GM19467 (cell line): Measurements from ENCODE around the gene FADS1.

ENCODE experiments used
- ATAC-seq: cut with Tn5 transposase; IDR thresholded peaks from one replicate; pipeline ENCODE4 v1.9.1; 2021; ENCODE audit warnings: mild to moderate bottlenecking, moderate library complexity; ENCODE audit not compliant: unreplicated experiment

The FADS1 gene

DNA sequence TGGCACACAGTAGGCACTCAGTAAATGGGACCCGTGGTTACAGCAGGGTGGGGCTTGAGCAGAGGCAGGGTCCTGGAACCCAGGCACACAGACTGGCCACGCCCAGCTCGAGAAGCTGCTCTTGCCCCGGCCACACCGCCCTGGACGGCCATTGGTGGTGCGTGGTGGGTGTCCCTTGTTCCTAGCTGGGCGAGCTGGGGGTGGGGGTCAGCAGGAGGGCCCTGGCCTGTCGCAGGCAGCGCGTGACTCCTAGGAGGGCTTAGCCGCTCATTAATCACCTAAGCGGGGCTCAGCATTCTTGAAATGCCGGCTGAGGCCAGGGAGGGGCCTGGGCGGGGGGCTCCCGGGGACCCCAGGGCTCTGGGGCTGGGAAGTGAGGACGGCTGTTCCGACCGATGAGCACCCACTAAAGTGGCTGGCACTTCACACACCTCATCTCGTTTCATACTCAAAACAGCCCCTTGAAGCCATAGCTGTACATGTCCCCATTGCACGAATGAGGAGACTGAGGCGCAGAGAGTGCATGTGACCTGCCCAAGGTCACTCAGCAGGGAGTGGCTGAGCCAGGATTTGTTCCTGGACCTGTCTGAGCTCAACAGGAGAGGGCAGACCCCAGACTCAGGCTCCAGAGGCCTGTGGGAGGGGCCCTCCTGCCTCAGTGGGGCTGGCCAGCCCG is 52.7 kb downstream of the FADS1 start:
- ATAC-seq: no peak

DNA sequence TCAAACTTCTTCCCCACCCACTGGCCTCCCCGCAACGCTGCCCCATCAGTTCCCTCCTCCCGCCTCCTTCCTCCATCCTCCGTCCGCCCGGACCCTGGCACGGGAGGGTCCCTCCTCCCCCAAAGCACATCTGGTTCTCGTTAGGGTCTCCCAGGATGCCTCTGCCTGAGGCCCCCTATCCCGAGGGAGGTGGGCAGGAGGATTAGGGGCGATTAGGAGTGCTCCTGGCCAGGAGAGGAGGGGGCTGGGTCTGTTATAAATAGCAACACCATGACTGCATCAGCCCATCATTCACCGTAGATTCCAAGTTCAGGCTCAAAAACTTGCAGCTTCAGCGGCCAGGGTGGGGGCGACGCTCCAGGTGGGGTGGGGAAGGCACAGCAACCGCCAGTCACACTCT is 54.0 kb downstream of the FADS1 start:
- ATAC-seq: no peak

DNA sequence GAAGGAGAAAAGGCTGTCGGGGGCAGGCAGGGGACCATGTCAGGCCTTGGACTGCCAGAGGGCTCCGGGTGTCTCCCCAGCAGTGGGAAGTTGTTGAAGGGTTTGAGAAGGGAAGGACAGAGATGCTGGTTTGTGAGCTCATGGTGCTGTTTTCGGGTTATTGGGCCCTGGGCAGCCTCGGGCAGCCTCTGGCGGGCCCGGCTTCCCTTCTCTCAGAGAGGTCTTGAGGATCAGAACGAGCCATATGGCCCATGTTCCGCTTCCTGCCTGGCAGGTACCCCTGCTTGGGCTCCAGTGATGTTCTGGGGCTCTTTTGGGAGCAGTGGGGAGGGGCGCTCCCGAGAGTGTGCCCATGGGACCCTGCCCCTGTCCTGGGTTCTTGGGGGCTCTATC is 54.6 kb downstream of the FADS1 start:
- ATAC-seq: no peak

DNA sequence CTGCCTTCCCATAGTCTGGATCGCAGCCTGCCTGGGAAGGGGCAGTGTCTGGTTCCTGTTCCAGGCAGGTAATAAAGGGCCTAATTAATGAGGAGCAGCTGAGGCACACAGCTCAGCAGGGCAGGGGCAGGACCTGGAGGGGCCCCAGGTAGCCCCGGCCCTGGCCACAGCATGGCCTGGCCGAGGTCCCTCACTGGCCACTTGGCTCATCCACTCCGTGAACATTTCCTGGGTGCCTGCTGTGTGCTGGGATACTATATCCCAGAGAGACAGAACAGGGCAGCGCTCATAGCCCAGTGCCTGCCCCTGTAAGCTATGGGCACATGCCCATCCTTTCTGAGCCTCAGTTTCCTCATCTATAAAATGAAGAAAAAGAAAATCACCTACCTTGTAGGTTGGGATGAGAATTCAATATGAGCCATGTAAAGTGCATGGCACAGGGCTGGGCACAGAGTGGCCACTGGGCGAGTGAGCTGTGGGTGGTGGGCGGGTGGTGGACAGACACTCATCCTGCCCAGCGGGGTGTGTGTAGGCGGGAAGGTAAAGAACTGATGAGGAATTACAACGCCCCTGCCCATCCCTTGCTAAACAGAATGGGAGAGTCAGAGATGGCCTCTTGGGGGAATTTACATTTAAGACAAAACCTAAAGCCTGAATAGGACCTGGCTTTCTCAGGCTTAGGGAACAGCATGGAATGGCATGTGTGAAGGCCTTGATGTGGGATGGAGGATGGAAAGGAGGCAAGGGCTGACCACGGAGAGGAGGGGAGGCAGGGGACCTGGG is 55.2 kb downstream of the FADS1 start:
- no peak for ATAC-seq

DNA sequence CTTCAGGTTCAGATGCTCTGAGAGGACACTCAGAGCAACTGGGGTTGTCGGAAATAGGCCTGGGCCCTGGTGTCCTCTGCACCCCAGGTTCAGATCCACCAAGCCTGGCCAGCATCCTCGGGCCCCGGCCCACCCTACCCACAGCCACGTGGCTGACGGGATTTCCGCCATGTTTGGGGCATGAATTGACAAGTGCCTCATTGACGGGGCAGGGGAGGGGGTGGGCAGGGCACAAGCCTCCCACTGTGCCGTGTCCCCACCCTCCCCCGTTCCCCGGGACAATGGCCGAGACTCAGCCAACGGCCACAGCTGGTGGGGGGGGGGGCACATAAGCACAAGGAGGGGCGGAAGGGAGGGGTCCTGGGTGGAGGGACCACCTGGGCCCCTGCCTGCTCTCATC is 55.9 kb downstream of the FADS1 start:
- no peak for ATAC-seq

- no peak for ATAC-seq
Measured at GRCh38 chr11:61757213-61757862, 59.5 kb downstream of the FADS1 start.

DNA sequence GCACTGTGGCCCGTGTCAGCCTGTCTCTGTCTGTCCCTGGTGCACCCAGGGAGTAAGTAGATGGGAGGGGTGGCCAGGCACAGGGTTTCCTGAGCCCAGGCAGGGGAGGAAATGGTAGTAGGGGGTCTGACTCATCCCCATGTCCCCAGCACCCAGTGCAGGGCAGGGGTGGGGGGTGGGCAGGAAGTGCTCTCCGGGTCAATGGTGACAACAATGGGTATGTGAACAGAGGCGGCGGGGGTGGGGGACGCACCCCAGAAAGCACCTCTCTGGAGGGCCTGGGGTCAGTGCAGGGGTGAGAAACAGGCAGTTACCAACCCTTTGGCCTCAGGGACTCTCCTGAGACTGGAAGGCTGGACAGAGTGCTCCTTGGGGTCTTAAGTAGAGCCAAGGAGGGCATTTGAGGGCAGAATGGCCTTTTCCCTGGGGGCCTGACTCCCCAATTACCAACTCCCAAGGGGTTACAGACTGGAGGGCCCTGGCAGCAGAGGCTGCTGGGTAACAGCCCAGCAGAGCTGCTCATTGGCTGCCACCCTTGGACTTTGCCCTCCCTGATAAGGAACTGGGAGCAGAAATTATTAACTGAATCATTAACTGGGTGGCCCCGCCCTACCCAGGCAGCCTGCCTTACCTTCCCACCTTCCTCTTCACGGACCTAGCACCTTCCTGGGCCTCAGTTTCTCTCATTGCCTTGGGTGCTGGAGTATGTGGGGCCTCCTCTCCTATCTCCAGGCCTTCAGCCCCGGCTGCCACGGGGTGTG is 60.2 kb downstream of the FADS1 start:
- ATAC-seq: no peak

DNA sequence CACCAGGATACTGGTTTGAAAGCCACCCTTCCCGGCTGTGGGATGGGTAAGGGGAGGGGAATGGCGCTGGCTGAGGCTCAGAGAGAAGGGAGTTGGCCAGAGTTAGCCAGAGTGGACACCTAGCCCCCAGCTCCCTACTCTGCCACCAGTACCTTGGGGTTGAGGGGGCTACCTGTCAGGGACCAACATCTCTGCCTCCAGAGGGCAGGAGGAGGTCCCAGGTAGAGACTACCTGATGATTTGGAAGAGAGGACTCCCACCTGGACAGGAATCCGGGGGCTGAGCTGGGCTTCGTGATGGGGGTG is 60.7 kb downstream of the FADS1 start:
- no peak for ATAC-seq

GRCh38 chr11:61754534-61755482 is 62.0 kb downstream of the FADS1 start:
- no peak for ATAC-seq

GRCh38 chr11:61753672-61754071 is 63.1 kb downstream of the FADS1 start:
- no peak for ATAC-seq

DNA sequence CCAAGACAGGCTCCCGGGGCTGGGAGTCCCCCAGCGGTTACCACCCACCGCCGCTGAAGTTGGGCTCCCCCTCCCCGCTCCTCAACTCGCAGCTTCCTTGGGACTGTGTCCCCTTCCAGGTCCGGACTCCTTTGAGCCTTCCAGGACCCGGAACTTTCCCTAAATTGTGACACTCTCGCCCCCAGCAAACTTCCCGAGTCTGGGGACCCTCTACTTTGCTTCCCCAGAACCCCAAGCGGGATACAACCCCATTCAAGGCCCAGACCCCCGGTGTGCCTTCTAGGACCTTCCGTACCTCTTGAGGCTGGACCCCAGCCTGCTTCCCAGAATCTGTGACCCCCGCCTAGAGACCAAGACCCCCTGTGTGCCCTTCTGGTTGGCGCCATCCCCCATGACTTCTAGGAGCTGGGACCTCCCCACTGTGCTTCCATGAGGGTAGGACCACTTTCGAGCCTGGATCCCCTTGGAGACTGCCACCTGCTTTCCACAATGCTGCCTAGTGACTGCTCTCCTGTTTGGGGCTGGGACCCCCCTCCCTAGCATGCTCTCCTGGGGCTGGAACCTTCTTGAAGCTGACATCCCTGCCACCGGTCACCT is 63.8 kb downstream of the FADS1 start:
- no peak for ATAC-seq

DNA sequence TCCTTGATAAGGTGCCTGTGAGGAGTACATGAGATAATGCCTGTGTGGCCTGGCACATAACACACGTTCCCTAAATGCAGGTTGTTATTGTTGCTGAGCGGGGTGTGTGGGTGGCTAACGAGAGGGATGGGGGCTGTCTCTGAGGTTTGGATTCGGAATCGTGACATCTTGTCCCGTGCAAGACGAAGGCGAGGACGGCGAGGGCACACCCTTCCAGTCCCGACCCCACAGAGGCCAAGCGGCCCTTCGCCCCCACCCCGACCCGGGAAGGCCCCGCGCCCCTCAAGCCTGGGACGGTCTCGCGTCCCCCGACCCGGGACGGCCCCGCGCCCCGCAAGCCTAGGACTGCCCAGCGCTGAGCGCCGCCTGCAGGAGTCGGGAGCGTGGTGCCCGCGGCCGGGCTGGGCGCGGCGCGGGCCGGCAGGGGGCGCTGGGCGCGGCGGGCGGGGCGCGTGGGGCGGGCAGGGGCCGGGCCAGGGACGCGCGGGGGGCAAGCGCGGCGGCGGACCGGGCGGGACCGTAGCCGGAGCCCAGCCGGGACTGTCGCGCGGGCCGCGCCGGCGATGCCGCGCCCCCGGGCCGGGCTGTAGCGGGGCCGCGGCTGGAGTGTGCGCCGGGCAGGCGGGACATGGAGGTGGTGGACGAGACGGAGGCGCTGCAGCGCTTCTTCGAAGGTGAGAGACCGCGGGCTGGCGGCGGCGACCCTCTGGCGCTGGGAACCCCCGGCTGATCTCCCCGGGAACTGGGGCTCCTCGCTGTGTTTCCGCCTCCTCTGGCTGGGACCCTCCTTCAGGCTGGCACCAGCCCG is 64.5 kb downstream of the FADS1 start, which contains the start of gene MYRF:
TSS of gene MYRF (plus strand) at position 520 of the 808 bp plus-strand sequence. CDS start at position 629, 109 bp downstream.
- no peak for ATAC-seq

DNA sequence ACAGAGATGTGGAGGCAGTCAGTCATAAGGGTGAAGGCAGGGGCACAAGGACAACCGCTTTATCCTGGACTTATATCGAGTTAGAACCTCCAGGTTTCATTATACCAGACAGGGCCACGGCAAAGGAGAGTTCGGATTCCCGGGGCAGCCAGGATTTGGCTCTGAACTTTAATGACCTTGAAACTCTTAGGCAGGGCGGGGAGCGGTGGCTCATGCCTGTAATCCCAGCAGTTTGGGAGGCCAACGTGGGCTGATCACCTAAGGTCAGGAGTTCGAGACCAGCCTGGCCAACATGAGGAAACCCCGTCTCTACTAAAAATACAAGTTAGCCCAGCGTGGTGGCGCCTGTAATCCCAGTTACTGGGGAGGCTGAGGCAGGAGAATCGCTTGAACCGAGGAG is 65.4 kb downstream of the FADS1 start:
- ATAC-seq: no peak

GRCh38 chr11:61750631-61751273 is 66.1 kb downstream of the FADS1 start:
- ATAC-seq: no peak
